ENCODE data around the gene TFAP2E. TPM values are rescaled to one million over a fixed set of nuclear protein-coding genes. Genes with fewer than 3 reads are reported as not detected.

TFAP2E gene
- total RNA-seq, 1 experiment from 2014 or later = 3.2 TPM

DNA sequence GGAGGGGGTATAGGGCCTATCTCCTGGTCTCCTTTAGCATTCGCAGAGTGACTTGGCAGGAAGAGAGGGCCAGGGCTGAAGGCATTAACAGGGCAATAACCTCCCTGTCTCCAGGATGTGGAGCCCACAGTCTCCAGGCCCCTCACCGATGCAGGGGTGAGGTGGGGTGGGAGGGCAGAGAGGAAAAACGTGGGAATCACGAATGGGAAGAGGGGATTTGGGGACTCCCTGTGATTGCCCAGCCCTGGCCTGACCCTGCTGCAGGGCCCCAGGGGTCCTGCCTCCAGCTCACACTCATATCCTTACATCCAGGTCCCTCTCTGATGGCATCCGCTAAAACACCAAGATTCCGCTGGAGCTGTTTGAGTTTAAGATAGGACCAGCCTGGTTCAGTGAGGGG lies 14.6 kb downstream of the TFAP2E start:
- H3K27me3 ChIP-seq (ENCODE audit: control insufficient read depth, insufficient read depth, low read length) = no peaks in the 10 kb centered on the region
- no TSS peak for BruUV-seq (replicated peaks)
- DNase-seq (ENCODE audit: low read depth, low spot score) (no peak), ATAC-seq (no peak)
- TF ChIP-seq, protein P1, sequence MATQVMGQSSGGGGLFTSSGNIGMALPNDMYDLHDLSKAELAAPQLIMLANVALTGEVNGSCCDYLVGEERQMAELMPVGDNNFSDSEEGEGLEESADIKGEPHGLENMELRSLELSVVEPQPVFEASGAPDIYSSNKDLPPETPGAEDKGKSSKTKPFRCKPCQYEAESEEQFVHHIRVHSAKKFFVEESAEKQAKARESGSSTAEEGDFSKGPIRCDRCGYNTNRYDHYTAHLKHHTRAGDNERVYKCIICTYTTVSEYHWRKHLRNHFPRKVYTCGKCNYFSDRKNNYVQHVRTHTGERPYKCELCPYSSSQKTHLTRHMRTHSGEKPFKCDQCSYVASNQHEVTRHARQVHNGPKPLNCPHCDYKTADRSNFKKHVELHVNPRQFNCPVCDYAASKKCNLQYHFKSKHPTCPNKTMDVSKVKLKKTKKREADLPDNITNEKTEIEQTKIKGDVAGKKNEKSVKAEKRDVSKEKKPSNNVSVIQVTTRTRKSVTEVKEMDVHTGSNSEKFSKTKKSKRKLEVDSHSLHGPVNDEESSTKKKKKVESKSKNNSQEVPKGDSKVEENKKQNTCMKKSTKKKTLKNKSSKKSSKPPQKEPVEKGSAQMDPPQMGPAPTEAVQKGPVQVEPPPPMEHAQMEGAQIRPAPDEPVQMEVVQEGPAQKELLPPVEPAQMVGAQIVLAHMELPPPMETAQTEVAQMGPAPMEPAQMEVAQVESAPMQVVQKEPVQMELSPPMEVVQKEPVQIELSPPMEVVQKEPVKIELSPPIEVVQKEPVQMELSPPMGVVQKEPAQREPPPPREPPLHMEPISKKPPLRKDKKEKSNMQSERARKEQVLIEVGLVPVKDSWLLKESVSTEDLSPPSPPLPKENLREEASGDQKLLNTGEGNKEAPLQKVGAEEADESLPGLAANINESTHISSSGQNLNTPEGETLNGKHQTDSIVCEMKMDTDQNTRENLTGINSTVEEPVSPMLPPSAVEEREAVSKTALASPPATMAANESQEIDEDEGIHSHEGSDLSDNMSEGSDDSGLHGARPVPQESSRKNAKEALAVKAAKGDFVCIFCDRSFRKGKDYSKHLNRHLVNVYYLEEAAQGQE (IDR thresholded peaks at IDR 0.05; ENCODE audit: insufficient read depth in 1 of 2, low read depth in 2 of 2, low read length in 1 of 2) = no peak
- TF ChIP-seq, protein P2, sequence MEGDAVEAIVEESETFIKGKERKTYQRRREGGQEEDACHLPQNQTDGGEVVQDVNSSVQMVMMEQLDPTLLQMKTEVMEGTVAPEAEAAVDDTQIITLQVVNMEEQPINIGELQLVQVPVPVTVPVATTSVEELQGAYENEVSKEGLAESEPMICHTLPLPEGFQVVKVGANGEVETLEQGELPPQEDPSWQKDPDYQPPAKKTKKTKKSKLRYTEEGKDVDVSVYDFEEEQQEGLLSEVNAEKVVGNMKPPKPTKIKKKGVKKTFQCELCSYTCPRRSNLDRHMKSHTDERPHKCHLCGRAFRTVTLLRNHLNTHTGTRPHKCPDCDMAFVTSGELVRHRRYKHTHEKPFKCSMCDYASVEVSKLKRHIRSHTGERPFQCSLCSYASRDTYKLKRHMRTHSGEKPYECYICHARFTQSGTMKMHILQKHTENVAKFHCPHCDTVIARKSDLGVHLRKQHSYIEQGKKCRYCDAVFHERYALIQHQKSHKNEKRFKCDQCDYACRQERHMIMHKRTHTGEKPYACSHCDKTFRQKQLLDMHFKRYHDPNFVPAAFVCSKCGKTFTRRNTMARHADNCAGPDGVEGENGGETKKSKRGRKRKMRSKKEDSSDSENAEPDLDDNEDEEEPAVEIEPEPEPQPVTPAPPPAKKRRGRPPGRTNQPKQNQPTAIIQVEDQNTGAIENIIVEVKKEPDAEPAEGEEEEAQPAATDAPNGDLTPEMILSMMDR (IDR thresholded peaks at IDR 0.05) = no peak
- TF ChIP-seq POLR2AphosphoS5 (IDR thresholded peaks at IDR 0.05; ENCODE audit: low read depth, low read length) (no peak), TCF7L2 (IDR thresholded peaks at IDR 0.05; ENCODE audit: low read depth, low read length) (no peak), SIN3A (IDR thresholded peaks at IDR 0.05; ENCODE audit: borderline replicate concordance, insufficient read depth, low read depth, low read length) (no peak)
- H3K36me3 ChIP-seq (ENCODE audit: control insufficient read depth, insufficient read depth, low read length) = no peaks in the 10 kb centered on the region
- ChIA-PET CTCF (no interaction called here), POLR2A (no interaction called here)
- intact Hi-C loops (cut with micrococcal nuclease; ENCODE audit: unreplicated experiment) = no loop called here
- H3K4me1 ChIP-seq (ENCODE audit: control insufficient read depth, insufficient read depth, low read length) = no peaks in the 10 kb centered on the region
- no peak overlapping the region for H3K4me3 ChIP-seq (ENCODE audit: low read depth in 2 of 2, low read length in 2 of 2)
- no peaks in the 10 kb centered on the region for H3K9me3 ChIP-seq (ENCODE audit: control insufficient read depth, insufficient read depth, low read depth, low read length)
- H3K27ac ChIP-seq (ENCODE audit: low read length) = no peak overlapping the region
- in situ Hi-C loops (cut with HindIII; ENCODE audit: low pct_unique_long_range_greater_than_20kb, low sequenced_read_pairs) = no loop called here

DNA sequence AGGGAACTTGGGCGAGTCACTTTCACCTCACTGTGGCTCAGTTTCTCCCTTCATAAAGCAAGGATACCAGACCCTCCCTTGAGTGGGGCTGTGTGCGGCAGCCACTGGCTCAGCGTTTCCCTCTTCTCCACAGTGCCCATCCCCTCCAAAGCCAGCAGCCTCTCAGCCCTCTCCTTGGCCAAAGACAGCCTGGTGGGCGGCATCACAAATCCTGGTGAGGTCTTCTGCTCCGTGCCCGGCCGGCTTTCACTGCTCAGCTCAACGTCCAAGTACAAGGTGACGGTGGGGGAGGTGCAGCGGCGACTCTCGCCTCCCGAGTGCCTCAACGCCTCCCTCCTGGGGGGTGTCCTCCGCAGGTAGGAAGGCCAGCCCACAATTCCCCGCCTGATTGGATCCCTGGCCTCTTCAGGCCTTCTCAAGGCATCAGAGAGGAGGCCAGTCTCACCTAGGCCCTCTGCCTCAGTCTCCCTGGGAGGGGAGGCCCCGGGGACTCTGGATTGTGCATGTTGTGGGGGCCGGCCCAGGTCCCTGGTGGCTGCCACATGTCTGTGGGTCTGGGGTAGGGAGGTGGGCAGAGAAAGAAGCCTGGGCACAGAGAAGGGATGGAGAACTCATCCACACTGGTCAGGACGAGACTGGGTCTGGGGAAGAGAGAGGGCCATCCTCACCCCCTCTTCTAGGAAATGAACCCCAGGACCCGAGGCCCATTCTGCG lies 15.2 kb downstream of the TFAP2E start:
- POLR2A ChIA-PET = no interaction called here
- no TSS peak for BruUV-seq (replicated peaks)
- no peak for TF ChIP-seq SIN3A (IDR thresholded peaks at IDR 0.05; ENCODE audit: borderline replicate concordance, insufficient read depth, low read depth, low read length)
- TF ChIP-seq POLR2AphosphoS5 (IDR thresholded peaks at IDR 0.05; ENCODE audit: low read depth, low read length) = no peak
- TF ChIP-seq, protein P2 (IDR thresholded peaks at IDR 0.05) = no peak
- no peak for TF ChIP-seq TCF7L2 (IDR thresholded peaks at IDR 0.05; ENCODE audit: low read depth, low read length)
- TF ChIP-seq, protein P1 (IDR thresholded peaks at IDR 0.05; ENCODE audit: insufficient read depth in 1 of 2, low read depth in 2 of 2, low read length in 1 of 2) = no peak
- ATAC-seq (no peak), DNase-seq (ENCODE audit: low read depth, low spot score) (no peak)
- Histone ChIP-seq H3K27ac (ENCODE audit: low read length) (no peak overlapping the region), H3K4me1 (ENCODE audit: control insufficient read depth, insufficient read depth, low read length) (no peaks in the 10 kb centered on the region), H3K36me3 (ENCODE audit: control insufficient read depth, insufficient read depth, low read length) (no peaks in the 10 kb centered on the region), H3K27me3 (ENCODE audit: control insufficient read depth, insufficient read depth, low read length) (no peaks in the 10 kb centered on the region), H3K9me3 (ENCODE audit: control insufficient read depth, insufficient read depth, low read depth, low read length) (no peaks in the 10 kb centered on the region), H3K4me3 (ENCODE audit: low read depth in 2 of 2, low read length in 2 of 2) (no peak overlapping the region)
- intact Hi-C loops (cut with micrococcal nuclease; ENCODE audit: unreplicated experiment) (no loop called here), in situ Hi-C loops (cut with HindIII; ENCODE audit: low pct_unique_long_range_greater_than_20kb, low sequenced_read_pairs) (no loop called here)
- CTCF ChIA-PET = interaction anchor here (0.5 kb wide), 1 partner anchor 750 kb away, joined by 3 read pairs; no protein-coding TSS in a partner anchor
